Activated CD4-positive, alpha-beta T cell treated with anti-CD3 and anti-CD28 coated beads for 48 hours (primary cell): ENCODE results near the gene PCSK6.
"Not testable (repeated sequence)": the region's sequence is repeated elsewhere in the genome, so short reads cannot be mapped to it uniquely, and the experiment has no call there.

Experiments
- DNase-seq: peaks from one replicate; pipeline ENCODE4 v3.0.0-alpha.2; 2020

Gene PCSK6

DNA sequence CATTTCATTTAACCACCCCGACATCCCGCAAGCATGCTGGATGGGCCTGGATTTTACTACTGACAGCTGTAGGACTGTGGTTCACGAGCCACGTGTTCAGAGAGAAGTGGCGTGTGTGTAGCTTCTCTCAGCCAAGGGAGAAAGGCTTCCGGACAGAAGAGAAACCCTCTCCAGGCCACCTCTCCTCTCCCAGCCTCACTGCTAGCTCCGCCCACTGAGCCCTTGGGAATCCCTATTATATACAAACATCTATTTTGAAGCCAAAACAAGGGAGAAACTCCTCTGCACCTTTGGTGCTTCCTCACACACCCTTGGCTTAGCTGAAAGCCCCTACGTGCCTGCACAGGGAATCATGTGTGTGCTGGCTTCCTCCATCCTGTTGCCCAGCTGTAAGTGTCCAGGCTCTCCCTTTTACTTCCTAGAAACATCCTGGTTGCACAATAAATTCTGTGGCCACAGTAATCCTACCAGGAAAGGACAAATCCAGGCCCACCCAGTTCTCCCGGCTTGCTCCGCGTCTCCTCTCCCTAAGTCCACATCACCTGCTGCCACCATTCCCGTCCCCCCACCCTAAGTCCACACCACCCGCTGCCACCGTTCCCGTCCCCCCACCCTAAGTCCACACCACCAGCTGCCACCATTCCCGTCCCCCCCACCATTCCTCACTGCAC is 30.5 kb downstream of the PCSK6 start:
- DNase-seq, result no peak

DNA sequence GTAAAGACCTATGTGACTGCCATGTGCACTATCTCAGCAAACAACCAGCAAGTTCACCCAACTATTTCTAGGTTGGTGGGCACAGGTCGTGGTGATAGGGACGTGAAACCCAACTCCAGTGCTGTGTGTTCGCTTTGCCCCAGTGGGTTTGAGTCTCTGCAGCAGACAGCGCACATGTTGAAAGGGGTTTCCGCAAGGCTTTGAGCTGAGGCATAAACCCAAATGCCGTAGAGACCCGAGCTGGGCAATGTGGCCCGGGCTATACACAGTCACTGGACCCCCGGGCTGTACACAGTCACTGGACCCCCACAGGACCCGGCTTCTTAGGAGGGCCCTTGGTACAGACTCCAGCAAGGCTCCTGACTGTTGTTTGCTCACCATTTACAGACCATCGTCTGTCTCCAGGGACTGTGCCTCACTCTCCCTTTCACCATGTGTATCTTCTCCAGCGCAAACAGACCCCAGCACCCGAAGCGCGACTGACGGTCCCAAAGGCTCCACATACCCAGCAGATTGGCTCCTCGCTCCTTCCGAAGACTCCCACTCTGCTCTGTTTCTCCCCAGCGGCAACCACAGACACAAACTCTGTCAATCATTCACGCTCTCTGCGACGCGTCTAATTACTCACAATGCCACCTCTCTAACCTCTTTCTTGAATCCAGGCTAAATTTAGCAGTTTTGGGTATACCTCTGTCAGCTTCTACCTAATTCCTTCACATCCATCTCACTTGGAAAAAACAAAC is 31.2 kb downstream of the PCSK6 start:
- no peak for DNase-seq

DNA sequence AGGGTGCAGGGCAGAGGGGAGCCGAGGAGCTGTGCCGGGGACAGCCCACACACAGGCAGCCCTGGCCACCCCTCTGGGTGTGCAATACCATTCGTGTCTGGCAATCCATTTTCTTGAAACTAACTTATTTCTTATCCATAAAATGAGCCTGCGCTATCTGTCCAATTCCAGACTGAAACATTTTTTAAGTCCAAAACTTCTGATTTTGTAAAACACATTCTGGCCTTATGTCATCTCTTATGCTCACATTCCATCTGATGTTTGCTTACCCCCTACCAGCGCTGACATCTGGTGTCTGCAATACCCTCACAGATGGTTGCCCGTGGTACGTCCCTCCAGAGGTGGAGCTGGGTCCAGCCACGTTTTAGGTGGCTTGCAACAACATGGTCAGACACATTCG is 31.8 kb downstream of the PCSK6 start:
- no peak for DNase-seq

- no peak for DNase-seq
These were observed 33.3 kb downstream of the PCSK6 start for GRCh38 chr15:101456057-101456739.

DNA sequence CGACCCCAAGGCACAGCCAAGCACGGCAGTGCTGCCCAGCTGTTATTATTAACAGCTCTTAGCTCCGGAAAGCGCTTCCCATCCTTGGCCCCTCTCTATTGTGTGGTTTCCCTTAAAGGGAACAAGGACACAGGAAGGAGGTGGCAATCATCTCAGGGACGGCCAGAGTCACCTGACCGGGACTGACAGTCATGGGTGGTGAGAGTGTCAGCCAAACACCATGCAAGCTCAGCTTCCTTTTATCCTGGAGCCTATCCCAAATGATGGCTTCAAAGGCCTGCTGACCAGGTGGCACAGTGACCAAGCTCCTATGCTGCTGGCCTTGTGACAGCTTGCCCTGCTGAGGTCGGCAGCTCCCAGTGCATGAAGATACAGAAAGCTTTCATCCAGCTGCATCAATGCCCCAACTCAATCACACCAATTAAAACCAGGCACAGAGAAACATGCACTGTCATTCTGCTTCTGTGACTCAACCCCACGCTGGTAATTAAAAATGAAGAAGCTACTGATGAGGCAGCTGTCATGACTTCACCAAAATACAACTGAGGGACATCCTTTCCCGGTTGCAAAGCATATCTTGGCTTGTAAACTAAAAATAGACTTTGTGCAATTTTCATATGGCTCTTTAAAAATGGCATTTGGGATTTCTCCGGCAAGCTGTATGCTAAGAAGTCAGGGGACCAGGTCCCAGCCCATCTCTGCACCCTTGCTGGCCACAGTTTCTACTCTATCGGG is 34.0 kb downstream of the PCSK6 start:
- DNase-seq, result peak; percentile 9

- DNase-seq, result not testable (repeated sequence)
These were observed 34.7 kb downstream of the PCSK6 start for GRCh38 chr15:101454781-101455180.

- no peak for DNase-seq
These were observed 35.1 kb downstream of the PCSK6 start for GRCh38 chr15:101454365-101454764.

DNA sequence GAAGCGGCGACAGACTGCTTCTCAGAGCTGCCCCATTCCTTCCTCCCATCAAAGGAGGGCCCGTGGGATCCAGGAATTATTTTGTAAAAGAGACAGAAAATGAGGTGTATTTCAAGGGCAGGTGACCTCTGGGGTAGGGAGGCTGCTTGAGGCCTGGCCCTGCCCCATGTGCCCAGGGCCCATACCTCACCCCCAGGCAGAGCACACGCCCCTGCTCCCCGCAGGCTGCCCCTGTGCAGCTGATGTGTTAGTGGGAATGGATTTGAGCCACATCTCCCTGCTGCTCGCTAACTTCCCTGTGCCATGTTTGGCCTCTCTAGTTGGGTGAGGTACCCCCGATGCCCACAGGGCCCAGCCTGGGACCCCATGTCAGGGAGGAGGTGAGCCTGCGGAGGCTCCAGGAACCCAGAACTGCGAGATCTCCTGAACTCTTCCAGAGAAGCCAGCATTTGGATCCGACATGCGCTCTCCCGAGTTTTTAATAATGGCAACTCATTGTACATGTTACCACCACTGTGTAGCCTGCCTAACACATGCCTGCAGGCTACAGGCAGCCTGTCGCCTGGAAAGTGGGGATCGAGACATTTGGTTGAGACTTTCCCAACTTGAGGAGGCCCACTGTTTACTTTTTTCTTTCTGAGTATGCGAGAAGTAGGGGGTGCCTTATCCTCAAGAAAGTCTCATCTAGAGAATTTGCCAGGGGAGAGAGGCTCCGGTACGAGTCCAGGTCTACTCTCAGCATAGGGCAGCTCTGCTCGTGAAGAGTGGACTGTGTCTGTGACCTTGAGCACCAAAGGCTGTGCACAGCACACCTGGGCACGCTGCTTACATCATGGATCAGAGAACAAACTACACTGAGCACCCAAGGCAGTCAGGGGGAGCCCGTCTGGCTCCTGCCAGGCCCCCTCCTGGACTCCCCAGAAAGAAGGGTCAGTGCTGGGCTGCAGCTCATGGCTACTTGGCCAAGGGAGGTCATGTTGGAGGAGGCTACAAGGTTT is 36.1 kb downstream of the PCSK6 start:
- no peak for DNase-seq

DNA sequence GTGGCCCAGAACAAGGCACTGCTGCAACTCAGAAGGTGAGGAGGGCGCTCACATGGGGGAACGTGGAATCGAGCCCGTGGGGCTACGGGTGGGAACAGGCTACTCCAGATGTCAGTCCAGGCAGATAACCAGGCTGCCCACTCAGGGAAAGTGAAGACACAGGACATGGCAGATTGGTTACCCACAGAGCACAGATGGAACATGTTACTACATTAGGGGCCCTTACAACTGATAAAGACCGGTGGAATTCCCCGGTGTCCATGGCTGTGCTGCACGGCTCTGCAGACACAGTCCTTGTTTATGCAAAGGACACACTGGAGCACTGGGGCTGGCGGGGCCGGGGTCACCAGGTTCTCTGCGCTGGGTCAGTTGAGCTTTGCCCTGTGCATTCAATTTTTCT is 36.9 kb downstream of the PCSK6 start:
- DNase-seq, result no peak

GRCh38 chr15:101451846-101452245 is 37.7 kb downstream of the PCSK6 start:
- no peak for DNase-seq

GRCh38 chr15:101451266-101451799 is 38.2 kb downstream of the PCSK6 start:
- DNase-seq, result peak; percentile 26

DNA sequence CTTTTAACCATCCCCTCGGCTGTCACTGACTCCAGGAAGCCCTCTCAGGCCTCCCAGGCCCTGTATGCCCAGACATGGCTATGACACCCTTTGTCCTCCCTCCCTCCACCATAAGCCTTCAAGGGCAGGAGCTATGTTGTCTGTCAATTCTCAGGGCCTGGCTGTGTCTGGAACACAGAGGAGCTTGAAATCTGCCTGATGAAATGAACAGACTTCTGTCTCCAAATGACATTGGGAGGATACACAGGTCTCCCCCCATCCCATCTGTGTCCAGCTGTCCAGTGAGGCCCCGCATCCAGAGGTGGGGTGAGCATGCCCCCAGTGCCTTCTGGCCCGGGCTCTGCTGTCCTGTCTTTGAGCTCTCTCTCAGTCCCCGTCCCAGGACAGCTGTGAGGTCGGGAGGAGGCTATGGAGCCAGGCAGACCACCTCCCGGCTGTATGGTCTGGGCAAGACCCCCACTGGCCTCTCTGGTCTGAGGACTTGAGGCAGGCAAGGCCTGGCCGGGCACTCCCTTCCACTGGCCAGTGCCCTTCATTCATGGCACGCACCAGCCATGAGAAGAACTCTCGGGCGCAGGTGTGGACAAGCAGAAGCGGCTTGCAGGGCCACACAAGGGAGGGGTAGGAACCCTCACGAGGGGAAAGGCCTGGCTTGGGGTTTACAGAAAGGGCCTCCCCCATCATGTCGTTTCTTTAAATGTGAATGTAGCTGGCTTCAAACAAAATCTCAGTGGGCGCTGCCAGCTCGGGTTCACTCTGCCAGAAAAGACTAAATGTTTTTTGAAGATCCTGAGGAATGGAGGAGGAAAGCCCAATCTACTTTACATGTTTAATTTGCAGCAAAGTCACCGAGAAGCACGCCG is 38.9 kb downstream of the PCSK6 start:
- DNase-seq, result no peak

GRCh38 chr15:101449471-101450402 is 39.8 kb downstream of the PCSK6 start:
- no peak for DNase-seq

DNA sequence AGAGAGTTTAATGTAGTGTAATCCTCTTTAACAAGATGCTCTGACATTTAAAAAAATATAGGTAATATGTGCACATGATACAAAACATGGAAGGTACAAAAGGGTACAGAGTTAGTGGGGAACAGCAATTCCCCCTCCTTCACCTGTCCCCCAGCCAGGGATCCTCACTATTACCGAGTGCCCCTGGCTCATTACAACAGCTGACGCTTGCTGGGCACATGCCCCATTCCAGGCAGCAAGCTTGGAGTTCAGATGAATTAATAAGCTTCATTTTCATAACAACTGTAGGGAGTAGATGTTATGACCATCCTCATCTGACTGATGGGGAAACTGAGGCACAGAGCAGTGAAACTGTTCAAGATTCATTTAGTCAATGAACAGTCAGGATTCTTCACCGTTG is 41.2 kb downstream of the PCSK6 start:
- DNase-seq, result no peak

DNA sequence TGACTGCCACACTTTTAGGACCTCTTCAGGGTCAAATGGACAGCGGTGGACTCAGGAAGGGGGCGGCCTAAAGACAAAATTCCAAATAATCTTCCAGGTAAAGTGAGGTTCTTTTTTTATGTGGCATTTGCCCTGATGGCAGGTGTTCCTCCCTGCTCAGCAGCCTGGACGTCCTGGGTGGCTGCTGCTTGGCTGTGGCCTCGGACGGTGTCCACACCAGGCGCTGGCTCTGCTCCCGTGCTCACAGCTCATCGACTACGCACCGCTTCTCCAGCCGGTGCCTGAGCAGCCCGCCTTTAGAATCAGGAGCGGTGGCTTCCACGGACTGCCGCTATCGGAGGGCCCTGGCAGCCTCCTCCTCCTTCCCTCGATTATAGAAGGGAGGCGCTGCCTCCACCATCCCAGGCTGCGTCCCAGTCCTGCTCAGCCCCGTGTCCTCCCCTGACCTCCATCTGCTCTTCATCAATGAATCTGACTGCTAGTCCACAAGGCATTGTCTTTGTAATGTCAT is 41.9 kb downstream of the PCSK6 start:
- no peak for DNase-seq

DNA sequence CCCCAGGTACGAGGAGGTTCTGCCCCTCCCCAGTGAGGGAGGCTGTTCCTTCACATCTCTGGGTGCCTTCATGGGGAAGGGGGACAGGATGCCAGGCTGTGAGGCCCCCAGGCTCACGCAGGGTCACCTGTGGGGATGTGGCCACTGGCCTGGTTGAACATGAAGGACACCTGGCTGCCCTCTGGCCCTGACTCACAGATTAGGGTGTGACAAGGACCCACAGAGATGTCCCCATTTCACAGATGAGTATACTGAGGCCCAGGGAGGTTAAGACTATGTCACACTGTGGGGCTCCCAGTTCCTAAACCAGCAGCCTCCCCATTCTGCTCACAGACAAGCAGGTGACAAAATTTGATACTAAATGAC is 42.4 kb downstream of the PCSK6 start:
- DNase-seq, result no peak

DNA sequence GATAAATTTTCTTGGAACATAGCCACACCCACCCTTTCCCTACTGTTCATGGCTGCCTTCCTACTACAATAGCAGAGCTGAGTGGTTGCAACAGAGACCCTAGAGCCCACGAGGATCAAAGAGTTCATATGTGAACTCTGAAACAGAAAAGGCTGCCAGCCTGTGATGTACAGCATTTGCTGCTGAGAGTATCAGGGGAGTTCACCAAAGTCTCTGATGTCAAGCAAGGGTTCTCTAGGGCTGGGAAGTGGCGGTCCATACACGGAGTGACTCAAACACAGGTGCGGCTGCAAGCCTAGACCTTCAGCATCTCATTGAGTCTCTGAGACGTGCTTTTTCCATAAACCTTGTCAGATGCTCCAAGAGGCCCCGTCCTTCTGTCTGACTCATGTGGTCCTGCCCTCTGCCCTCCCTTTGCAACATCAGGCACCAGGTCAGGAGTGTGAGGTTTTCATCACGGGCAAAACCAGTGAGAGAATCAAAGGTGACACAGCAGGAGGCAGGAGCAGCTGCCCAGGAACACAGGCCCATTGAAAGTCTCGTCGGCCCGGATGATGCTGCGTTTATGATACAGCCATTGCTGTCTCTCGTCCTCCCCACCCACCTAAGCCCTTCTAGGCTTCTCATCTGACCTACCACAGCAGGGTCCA is 42.9 kb downstream of the PCSK6 start:
- peak; percentile 35 for DNase-seq

DNA sequence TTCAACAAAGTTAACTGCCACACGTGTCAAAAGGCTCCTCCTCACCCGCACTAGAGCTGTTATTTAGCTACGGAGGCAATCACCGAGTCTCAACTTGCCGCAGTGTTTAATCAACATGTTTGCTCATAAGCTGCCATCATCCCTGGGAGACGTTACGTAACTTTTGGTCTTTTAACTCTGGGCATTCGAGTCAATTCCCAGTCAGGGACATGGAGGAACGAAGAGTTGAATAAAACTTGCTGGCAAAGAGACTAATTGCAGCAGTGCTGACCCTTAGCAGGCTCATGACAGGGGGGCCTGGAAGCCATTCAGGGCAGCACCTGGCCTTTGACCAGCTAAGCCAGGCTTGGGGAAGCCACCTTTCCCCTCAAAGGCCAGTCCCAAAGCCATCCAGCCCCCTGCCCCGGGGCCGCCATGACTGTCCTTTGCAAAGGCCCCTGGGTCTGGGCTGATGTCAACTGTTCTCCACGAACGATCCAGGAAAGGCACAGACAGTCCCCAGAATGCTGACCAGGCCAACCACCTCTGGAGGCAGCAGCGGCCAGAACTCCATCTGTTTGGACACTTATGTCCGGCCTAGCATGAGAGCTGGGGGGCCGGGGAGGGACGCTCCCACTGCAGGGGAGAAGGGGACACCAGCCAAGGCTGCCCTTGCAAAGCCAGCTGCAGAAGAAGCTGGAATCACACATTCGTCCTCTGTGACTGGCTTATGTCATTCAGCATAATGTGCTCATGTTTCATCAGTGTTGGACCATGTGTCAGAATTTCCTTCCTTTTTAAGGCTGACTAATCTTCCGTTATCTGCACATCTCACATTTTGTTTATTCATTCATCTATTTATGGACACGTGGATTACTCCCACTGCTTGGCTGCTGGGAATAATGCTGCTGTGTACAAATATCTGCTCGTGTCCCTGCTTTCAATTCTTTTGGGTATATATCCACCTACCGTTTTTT is 43.7 kb downstream of the PCSK6 start:
- DNase-seq, result no peak
